ENCODE data around the gene TMOD3.
A peak's percentile ranks its signal among the peaks of the same experiment; 100 is the strongest.

Gene TMOD3

DNA sequence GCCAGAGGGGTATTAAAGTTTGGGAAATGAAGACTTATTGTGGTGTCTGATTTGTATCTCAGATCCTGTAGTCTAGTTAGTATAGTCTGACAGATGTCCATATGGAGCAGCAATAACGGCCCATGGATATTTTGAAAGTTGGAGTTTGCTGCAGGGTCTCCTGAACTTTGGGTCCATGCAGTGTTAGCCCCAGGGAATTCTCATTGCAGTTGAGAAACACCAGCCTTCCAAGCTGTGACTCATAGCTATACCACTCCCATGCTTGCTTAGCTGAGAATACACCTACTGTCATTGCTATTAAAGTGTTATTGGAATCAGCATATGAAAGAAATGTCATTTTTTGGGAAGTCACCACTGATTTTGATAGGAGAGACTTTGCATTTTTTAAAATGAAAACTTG is 48.8 kb upstream of the TMOD3 start (continued):
- TF ChIP-seq, protein P1, sequence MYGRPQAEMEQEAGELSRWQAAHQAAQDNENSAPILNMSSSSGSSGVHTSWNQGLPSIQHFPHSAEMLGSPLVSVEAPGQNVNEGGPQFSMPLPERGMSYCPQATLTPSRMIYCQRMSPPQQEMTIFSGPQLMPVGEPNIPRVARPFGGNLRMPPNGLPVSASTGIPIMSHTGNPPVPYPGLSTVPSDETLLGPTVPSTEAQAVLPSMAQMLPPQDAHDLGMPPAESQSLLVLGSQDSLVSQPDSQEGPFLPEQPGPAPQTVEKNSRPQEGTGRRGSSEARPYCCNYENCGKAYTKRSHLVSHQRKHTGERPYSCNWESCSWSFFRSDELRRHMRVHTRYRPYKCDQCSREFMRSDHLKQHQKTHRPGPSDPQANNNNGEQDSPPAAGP (tag by site-specific recombination; IDR thresholded peaks at IDR 0.05): no peak

DNA sequence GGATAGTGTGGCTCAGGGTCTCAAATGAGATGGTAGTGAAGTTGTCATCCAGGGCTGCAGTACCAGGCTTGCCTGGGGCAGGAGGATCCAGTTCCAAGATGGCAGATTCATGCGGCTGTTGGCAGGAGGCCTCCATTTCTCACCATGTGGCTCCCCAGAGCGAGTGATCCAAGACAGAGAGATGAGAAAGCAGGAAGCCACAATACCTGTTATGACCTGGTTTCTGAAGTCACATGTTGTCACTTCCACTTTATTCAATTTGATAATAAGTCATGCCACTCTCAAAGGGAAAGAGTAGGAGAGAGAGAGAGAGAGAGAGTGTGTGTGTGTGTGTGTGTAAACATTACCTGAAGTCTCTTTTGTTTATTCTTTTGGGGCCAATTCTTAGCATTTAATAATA is 47.9 kb upstream of the TMOD3 start:
- H3K27ac ChIP-seq (ENCODE audit: extremely low read depth, low read depth, low read length): no peak overlapping the region
- ChIA-PET POLR2A (no interaction called here), CTCF (interaction anchor here (1.3 kb wide), 1 partner anchor 131 kb away, joined by 6 read pairs; no protein-coding TSS in a partner anchor)
- TF ChIP-seq OVOL3 (tag by site-specific recombination; IDR thresholded peaks at IDR 0.05) (no peak), ZNF138 (tag by site-specific recombination; IDR thresholded peaks at IDR 0.05; ENCODE audit: borderline replicate concordance) (no peak), ZNF184 (tag by site-specific recombination; IDR thresholded peaks at IDR 0.05) (no peak), ZNF768 (tag by site-specific recombination; IDR thresholded peaks at IDR 0.05) (no peak), PRDM1 (tag by site-specific recombination; IDR thresholded peaks at IDR 0.05) (no peak), WT1 (tag by site-specific recombination; IDR thresholded peaks at IDR 0.05) (no peak), ZNF629 (tag by site-specific recombination; IDR thresholded peaks at IDR 0.05) (no peak), ZNF214 (tag by site-specific recombination; IDR thresholded peaks at IDR 0.05; ENCODE audit: borderline replicate concordance) (no peak), ZNF391 (tag by site-specific recombination; IDR thresholded peaks at IDR 0.05; ENCODE audit: borderline replicate concordance, low read depth) (no peak)
- TF ChIP-seq, protein P2, sequence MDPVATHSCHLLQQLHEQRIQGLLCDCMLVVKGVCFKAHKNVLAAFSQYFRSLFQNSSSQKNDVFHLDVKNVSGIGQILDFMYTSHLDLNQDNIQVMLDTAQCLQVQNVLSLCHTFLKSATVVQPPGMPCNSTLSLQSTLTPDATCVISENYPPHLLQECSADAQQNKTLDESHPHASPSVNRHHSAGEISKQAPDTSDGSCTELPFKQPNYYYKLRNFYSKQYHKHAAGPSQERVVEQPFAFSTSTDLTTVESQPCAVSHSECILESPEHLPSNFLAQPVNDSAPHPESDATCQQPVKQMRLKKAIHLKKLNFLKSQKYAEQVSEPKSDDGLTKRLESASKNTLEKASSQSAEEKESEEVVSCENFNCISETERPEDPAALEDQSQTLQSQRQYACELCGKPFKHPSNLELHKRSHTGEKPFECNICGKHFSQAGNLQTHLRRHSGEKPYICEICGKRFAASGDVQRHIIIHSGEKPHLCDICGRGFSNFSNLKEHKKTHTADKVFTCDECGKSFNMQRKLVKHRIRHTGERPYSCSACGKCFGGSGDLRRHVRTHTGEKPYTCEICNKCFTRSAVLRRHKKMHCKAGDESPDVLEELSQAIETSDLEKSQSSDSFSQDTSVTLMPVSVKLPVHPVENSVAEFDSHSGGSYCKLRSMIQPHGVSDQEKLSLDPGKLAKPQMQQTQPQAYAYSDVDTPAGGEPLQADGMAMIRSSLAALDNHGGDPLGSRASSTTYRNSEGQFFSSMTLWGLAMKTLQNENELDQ (tag by site-specific recombination; IDR thresholded peaks at IDR 0.05; ENCODE audit: low read depth): no peak
- TF ChIP-seq, protein P3, sequence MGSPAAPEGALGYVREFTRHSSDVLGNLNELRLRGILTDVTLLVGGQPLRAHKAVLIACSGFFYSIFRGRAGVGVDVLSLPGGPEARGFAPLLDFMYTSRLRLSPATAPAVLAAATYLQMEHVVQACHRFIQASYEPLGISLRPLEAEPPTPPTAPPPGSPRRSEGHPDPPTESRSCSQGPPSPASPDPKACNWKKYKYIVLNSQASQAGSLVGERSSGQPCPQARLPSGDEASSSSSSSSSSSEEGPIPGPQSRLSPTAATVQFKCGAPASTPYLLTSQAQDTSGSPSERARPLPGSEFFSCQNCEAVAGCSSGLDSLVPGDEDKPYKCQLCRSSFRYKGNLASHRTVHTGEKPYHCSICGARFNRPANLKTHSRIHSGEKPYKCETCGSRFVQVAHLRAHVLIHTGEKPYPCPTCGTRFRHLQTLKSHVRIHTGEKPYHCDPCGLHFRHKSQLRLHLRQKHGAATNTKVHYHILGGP (tag by site-specific recombination; IDR thresholded peaks at IDR 0.05): no peak
- no peaks in the 10 kb centered on the region for H3K9me3 ChIP-seq (ENCODE audit: control insufficient read depth, insufficient read depth, low read depth, low read length)
- H3K4me1 ChIP-seq (ENCODE audit: control insufficient read depth, insufficient read depth, low read length): no peaks in the 10 kb centered on the region
- H3K36me3 ChIP-seq (ENCODE audit: control insufficient read depth in 2 of 2, insufficient read depth in 1 of 2, low read length in 2 of 2): peaks cover 0 to 26% of the 10 kb centered on the region in 2 experiments; a peak in 1 of 3 replicates
- H3K4me3 ChIP-seq (ENCODE audit: low read depth, low read length): no peak overlapping the region

DNA sequence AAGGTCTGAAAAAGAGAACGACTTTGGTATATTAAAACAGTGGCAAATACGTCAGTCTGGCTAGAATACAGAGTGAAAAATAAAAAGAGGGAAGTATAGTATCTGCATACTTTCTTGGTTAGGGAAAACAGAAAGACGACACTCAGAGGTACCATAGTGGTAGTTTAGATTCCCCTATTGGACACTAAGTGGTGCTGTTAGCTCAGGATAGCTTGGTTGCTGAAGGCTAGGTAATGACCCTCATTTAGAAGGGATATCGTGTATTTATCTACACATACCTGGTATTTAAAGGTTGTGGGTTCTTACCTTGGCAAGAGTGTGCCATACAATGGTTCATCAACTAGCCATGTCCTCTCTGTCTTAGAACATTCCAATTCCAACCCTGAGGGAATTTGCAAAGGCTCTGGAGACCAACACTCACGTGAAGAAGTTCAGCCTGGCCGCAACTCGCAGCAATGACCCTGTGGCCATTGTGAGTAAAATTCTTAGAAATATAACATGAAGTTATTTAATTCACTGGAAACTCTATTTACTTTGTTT is 47.0 kb upstream of the TMOD3 start:
- Histone ChIP-seq H3K36me3 (ENCODE audit: control insufficient read depth in 2 of 2, insufficient read depth in 1 of 2, low read length in 2 of 2) (peaks cover 0 to 25% of the 10 kb centered on the region in 2 experiments; a peak in 1 of 3 replicates), H3K27ac (ENCODE audit: extremely low read depth, low read depth, low read length) (no peak overlapping the region), H3K4me1 (ENCODE audit: control insufficient read depth, insufficient read depth, low read length) (no peaks in the 10 kb centered on the region), H3K9me3 (ENCODE audit: control insufficient read depth, insufficient read depth, low read depth, low read length) (no peaks in the 10 kb centered on the region), H3K4me3 (ENCODE audit: low read depth, low read length) (no peak overlapping the region)
- CTCF ChIA-PET: interaction anchor here (0.8 to 2.2 kb wide), 4 partner anchors 133 to 357 kb away, joined by 3 to 7 read pairs (median 5); no protein-coding TSS in a partner anchor
- TF ChIP-seq ZNF2 (tag by site-specific recombination; IDR thresholded peaks at IDR 0.05) (peak; percentile 82; the same call in 1 of the 2 replicates), SCRT2 (tag by site-specific recombination; IDR thresholded peaks at IDR 0.05) (no peak), ZNF654 (tag by site-specific recombination; IDR thresholded peaks at IDR 0.05; ENCODE audit: low read depth) (peak; percentile 28; the same call in 1 of the 2 replicates)
- POLR2A ChIA-PET: no interaction called here

DNA sequence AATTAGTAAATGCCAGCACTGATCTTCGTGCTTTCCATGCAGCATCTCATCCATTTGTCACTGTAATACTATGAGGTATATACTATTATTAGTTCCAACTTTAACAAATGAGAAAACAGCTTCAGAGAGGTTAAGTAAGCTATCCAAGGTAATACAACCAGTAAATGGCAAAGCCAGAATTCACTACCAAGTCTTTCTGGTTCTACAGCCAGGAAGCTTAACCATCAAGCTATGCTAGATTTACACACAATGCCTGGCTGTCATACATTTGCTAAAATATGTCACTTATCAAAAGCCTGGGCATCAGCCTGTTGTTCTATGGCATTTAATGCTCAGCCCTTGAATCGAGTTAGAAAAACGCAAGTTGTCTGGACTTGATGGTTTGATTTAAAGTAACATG is 45.5 kb upstream of the TMOD3 start:
- POLR2A ChIA-PET: no interaction called here
- CTCF ChIA-PET: interaction anchor here (0.5 to 2.2 kb wide), 9 partner anchors 26 to 1293 kb away, joined by 3 to 7 read pairs (median 4); no protein-coding TSS in a partner anchor
- Histone ChIP-seq H3K36me3 (ENCODE audit: control insufficient read depth in 2 of 2, insufficient read depth in 1 of 2, low read length in 2 of 2) (peaks cover 0 to 24% of the 10 kb centered on the region in 2 experiments; a peak in 1 of 3 replicates), H3K4me1 (ENCODE audit: control insufficient read depth, insufficient read depth, low read length) (no peaks in the 10 kb centered on the region), H3K27ac (ENCODE audit: extremely low read depth, low read depth, low read length) (no peak overlapping the region), H3K4me3 (ENCODE audit: low read depth, low read length) (no peak overlapping the region), H3K9me3 (ENCODE audit: control insufficient read depth, insufficient read depth, low read depth, low read length) (no peaks in the 10 kb centered on the region)
- TF ChIP-seq ZNF654 (tag by site-specific recombination; IDR thresholded peaks at IDR 0.05; ENCODE audit: low read depth) (no peak), ZNF768 (tag by site-specific recombination; IDR thresholded peaks at IDR 0.05) (no peak), ZNF311 (tag by site-specific recombination; IDR thresholded peaks at IDR 0.05; ENCODE audit: borderline replicate concordance) (no peak), ZNF155 (tag by site-specific recombination; IDR thresholded peaks at IDR 0.05) (no peak), ZNF433 (tag by site-specific recombination; IDR thresholded peaks at IDR 0.05; ENCODE audit: low read depth) (no peak), BCL11B (tag by site-specific recombination; IDR thresholded peaks at IDR 0.05; ENCODE audit: low read depth) (no peak), ZNF600 (tag by site-specific recombination; IDR thresholded peaks at IDR 0.05) (no peak)
- TF ChIP-seq, protein P4, sequence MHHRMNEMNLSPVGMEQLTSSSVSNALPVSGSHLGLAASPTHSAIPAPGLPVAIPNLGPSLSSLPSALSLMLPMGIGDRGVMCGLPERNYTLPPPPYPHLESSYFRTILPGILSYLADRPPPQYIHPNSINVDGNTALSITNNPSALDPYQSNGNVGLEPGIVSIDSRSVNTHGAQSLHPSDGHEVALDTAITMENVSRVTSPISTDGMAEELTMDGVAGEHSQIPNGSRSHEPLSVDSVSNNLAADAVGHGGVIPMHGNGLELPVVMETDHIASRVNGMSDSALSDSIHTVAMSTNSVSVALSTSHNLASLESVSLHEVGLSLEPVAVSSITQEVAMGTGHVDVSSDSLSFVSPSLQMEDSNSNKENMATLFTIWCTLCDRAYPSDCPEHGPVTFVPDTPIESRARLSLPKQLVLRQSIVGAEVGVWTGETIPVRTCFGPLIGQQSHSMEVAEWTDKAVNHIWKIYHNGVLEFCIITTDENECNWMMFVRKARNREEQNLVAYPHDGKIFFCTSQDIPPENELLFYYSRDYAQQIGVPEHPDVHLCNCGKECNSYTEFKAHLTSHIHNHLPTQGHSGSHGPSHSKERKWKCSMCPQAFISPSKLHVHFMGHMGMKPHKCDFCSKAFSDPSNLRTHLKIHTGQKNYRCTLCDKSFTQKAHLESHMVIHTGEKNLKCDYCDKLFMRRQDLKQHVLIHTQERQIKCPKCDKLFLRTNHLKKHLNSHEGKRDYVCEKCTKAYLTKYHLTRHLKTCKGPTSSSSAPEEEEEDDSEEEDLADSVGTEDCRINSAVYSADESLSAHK (tag by site-specific recombination; IDR thresholded peaks at IDR 0.05): no peak

All from HEK293 (cell line).